Measurements from ENCODE around the gene PAXX.
"Not testable (repeated sequence)": the region's sequence is repeated elsewhere in the genome, so short reads cannot be mapped to it uniquely, and the experiment has no call there.

PAXX gene

DNA sequence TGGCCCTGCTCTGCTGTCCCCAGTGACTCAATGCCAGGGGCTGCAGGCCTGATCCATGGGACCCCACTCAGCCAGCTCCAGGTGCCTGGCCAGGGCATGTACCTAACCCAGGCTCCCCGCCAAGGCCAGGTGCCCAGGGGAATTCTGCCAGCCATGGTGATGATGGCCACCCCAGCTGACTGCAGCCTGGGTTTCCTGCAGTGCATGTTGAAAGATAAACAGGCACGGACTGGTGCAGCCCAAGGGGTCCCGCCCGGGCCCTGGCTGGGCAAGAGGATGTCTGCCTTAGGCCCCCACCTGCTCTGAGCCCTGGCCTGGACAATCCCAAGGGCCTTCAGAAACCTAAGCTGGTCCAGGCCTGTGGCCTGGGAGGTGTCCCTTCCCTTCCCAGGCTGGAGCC lies 34.6 kb downstream of the PAXX start:
- Histone ChIP-seq H3K4me3 (ENCODE audit: low read length) (no peak overlapping the region), H3K36me3 (ENCODE audit: control insufficient read depth, insufficient read depth, low read length) (no peaks in the 10 kb centered on the region), H3K27ac (ENCODE audit: low read depth, low read length) (no peak overlapping the region), H3K9ac (ENCODE audit: low read length) (no peak overlapping the region), H3K27me3 (ENCODE audit: control insufficient read depth, insufficient read depth, low read length) (no peaks in the 10 kb centered on the region), H3K4me1 (ENCODE audit: control insufficient read depth, insufficient read depth, low read length) (peaks cover 12% of the 10 kb centered on the region)

DNA sequence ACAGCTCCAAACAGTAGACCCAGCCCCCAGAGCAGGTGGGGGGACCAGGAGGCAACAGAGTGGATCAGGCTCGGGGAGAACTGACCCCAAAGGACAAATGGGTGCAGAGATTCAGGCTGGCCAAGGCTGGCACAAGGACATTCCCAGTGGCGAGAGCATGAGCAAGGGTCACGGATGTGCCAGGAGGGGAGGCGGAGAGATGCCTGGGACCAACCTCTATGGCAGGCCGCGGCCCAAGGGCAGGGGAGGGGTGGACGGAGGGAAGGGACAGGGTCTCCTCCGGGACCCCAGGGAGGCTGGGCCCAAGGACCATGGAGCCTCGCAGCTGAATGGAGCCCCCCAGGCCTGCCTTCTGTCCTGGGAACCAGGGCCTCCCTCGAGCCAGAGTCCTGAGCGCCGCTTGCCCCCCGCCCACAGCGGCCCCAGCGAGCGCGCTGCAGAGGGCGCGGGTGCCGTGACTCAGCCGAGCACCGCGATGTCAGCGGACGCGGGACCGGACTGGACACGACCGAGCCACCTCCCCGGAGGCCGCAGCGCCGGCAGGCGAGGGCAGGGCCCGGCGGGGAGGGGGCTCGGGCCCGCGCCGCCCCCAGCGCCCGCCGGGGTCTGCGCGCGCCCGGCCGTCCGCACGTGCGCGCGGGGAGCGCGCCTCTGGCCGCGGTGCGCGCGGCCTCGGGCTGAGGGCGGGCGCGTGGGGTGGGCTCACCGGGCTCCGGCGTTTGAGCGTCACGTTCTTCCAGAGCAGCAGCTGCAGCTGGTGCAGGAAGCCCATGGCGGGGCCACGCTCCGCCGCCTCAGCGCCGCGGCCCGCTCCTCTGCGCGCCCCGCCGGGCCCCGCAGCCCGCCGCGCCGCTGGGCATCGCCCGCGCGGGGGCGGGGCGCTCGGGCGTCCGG lies 35.4 kb downstream of the PAXX start, which contains the start of gene ABCA2:
Gene ABCA2, minus strand, starts transcription at position 869 of the 894 bp plus-strand sequence. Its CDS starts 97 bp downstream, at position 772.
- Histone ChIP-seq H3K27me3 (ENCODE audit: control insufficient read depth, insufficient read depth, low read length) (no peaks in the 10 kb centered on the region), H3K4me3 (ENCODE audit: low read length) (peak within 1 kb of the TSS; percentile 71), H3K9ac (ENCODE audit: low read length) (no peak within 1 kb of the TSS), H3K27ac (ENCODE audit: low read depth, low read length) (no peak within 1 kb of the TSS), H3K36me3 (ENCODE audit: control insufficient read depth, insufficient read depth, low read length) (no peaks in the 10 kb centered on the region), H3K4me1 (ENCODE audit: control insufficient read depth, insufficient read depth, low read length) (peaks cover 12% of the 10 kb centered on the region)

DNA sequence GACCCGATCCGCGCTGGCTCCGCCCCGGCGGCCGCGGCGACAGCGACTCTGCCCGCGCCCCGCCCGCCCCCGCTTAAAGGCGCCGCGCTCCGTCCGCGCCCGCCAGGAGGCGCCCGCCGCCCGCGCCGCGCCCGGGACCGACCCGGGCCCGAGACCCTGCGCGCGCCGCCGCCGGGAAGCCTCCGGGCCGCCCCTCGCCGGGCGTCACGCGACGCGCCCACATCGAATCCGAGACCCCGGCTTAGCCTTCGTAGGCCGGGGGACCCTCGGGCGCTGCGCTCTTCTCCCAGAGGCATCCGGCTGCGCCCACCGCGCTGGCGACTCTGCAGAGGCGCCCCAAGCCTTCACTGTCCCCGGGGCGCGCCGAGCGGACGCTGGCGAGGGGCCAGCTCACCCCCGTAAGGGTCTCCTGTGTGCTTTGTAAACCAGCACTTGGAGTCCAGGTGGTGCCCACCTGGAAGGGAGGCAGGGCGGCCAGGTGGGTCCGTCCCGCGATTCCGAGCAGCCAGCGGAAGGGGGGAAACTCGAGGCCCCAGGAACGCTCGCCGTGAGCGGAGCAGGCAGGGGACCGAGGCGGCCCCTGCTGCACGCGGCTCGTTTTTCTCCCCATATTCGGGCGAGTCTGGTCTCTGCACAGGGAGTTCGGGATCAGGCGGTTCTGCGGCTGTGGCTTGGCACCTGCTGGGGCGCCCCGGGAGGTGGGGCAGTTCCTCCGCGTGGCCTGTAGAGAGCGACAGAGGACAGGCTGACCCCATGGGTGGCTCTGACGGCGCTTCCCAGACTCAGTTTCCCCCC lies 36.2 kb downstream of the PAXX start:
- H3K4me1 ChIP-seq (ENCODE audit: control insufficient read depth, insufficient read depth, low read length): peaks cover 12% of the 10 kb centered on the region
- no peaks in the 10 kb centered on the region for H3K27me3 ChIP-seq (ENCODE audit: control insufficient read depth, insufficient read depth, low read length)
- H3K27ac ChIP-seq (ENCODE audit: low read depth, low read length): no peak overlapping the region
- H3K4me3 ChIP-seq (ENCODE audit: low read length): peak overlapping the region; percentile 65
- no peaks in the 10 kb centered on the region for H3K36me3 ChIP-seq (ENCODE audit: control insufficient read depth, insufficient read depth, low read length)
- H3K9ac ChIP-seq (ENCODE audit: low read length): no peak overlapping the region

DNA sequence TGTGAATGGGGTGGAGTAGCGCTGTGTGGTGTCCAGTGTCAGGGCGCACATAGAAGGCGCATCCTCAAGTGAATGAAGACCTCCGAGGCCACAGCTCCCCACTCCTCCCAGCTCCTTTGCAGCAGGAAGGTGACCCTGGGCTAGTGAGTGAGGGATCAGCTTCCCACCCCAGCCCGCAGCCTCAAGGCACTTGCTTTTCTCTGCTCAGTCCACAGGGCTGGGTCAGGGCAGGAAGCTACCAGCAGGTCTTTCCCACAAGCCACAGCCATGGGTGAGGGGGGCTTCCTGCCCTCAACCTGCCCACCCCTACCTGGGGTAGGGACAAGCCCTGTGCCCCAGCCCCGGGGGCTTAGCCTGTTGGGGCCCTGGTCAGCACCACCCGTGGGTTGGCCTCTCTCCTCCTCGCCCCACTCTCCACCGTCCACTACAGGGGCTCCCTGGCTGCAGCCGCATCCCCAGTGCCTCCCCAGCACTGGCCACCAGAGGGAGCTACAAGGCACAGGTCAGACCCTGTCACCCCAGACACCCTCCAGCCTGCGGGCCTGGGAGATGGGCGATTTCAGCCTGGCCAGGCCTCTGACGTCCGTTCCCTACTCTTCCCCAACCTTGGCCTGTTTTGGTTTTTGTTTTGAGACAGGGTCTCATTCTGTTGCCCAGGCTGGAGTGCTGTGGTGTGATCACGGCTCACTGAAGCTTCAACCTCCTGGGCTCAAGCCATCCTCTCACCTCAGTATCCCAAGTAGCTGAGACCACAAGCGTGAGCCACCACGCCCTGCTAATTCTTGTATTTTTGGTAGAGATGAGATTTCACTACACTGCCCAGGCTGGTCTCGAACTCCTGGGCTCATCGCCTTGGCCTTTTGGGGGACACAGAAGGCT lies 37.1 kb downstream of the PAXX start:
- Histone ChIP-seq H3K36me3 (ENCODE audit: control insufficient read depth, insufficient read depth, low read length) (no peaks in the 10 kb centered on the region), H3K4me1 (ENCODE audit: control insufficient read depth, insufficient read depth, low read length) (peaks cover 12% of the 10 kb centered on the region), H3K4me3 (ENCODE audit: low read length) (peak overlapping the region; percentile 65), H3K27me3 (ENCODE audit: control insufficient read depth, insufficient read depth, low read length) (no peaks in the 10 kb centered on the region), H3K27ac (ENCODE audit: low read depth, low read length) (no peak overlapping the region), H3K9ac (ENCODE audit: low read length) (no peak overlapping the region)

DNA sequence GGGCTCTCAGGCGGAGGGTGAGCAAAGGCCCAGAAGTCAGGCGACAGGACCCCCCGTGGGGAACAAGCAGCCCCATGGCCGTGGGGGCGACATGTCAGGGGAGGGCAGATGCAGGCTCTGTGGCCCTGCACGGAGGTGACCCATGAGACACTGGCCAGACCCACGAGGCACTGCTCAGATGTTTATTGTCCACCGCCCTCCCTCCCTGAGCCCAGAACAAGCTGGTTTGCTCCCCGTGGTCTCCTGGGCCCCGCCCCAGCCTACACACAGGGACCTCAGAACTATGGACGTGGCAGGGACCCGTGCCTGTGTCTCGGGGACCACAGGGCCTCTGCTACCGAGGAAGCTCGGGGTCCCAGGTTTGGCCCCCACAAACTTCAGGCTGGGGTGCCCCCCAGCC lies 37.8 kb downstream of the PAXX start:
- no peak overlapping the region for H3K27ac ChIP-seq (ENCODE audit: low read depth, low read length)
- no peaks in the 10 kb centered on the region for H3K27me3 ChIP-seq (ENCODE audit: control insufficient read depth, insufficient read depth, low read length)
- peaks cover 12% of the 10 kb centered on the region for H3K4me1 ChIP-seq (ENCODE audit: control insufficient read depth, insufficient read depth, low read length)
- no peaks in the 10 kb centered on the region for H3K36me3 ChIP-seq (ENCODE audit: control insufficient read depth, insufficient read depth, low read length)
- peak overlapping the region; percentile 25 for H3K4me3 ChIP-seq (ENCODE audit: low read length)
- H3K9ac ChIP-seq (ENCODE audit: low read length): no peak overlapping the region

DNA sequence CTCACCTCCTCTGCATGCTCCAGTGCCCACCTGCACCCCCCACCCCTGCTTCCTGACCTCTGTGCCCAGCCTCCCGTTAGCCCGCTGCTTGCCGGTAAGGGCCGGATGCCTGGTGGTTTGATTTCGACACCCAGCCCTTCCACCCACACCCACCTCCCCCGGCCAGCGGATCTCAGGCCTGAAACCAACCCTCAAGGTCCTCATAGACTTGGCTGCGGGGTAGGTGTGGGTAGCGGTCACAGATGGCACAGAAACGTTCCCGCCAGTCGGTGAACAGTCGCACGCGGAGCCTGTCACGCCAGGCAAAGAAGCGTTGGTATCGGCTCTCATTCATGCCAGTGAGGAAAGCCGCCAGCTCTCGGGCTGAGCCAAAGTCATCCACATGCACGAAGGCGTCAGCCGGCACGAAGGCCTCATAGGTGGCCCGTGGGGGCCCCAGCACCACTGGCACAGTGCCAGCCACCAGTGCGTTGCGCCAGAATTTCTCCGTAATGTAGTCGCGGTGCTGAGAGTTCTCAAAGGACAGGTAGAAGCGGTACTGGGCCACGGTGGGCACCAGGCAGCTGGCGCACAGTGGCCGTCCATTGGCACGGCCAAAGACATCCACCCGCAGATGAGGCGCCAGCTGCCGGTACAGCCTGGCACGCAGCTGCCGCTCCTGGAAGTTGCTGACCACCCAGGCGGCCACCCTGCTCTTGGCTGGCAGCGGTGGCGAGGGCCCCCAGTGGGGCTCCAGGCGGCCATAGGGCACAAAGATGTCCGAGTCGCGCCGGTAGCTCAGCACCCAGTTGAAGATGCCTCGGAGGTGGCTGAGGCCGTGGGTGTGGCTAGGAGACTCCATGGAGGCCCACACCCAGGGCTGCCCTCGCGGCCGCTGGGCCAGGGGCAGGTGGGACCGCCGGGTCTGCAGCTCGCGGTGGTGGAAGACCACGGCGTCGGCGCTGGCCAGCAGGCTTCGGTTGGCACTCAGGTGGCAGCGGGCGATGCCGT lies 38.6 kb downstream of the PAXX start:
- Histone ChIP-seq H3K27ac (ENCODE audit: low read depth, low read length) (no peak overlapping the region), H3K27me3 (ENCODE audit: control insufficient read depth, insufficient read depth, low read length) (no peaks in the 10 kb centered on the region), H3K4me3 (ENCODE audit: low read length) (no peak overlapping the region), H3K9ac (ENCODE audit: low read length) (no peak overlapping the region), H3K4me1 (ENCODE audit: control insufficient read depth, insufficient read depth, low read length) (peaks cover 12% of the 10 kb centered on the region), H3K36me3 (ENCODE audit: control insufficient read depth, insufficient read depth, low read length) (no peaks in the 10 kb centered on the region)

DNA sequence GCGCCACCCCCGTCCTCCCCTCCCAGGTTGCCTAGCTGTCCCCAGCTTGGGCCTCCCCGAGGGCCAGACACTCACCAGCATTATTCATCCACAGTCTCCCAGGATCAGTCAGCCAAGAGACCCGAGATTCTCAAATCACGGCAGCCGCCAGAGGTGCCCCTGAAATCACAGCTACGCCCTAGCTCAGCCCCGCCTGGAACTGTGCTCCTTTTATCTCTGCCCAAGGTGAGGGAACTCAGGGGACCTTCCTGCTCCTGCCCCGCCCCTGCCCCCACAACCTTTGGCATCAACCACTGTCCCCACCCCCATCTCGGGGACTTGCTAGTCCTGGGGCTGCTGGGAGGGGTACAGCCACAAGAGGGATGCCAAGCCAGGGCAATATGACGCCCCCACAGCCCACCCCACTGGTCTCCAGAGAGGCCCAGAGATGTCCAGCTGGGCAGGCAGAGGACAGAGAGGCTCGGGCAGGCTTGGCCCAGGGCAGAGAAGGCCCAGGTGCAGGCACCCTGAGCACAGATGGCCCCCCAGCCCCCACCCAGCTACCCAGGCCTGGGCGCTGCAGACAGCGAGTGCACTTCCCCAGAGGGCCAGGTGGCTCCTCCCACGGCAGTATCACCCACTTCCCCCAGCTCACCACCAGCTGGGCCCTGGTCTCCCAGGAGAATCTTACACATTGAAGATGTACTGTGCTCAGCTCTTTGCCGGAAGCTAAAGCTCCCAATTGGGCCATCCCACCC lies 39.9 kb downstream of the PAXX start, which contains the start of gene FUT7:
Gene FUT7, minus strand, starts transcription at position 185 of the 737 bp plus-strand sequence. Its CDS starts 97 bp downstream, at position 88.
- Histone ChIP-seq H3K36me3 (ENCODE audit: control insufficient read depth, insufficient read depth, low read length) (no peaks in the 10 kb centered on the region), H3K27me3 (ENCODE audit: control insufficient read depth, insufficient read depth, low read length) (no peaks in the 10 kb centered on the region), H3K27ac (ENCODE audit: low read depth, low read length) (no peak within 1 kb of the TSS), H3K9ac (ENCODE audit: low read length) (no peak within 1 kb of the TSS), H3K4me1 (ENCODE audit: control insufficient read depth, insufficient read depth, low read length) (peaks cover 12% of the 10 kb centered on the region), H3K4me3 (ENCODE audit: low read length) (no peak within 1 kb of the TSS)

DNA sequence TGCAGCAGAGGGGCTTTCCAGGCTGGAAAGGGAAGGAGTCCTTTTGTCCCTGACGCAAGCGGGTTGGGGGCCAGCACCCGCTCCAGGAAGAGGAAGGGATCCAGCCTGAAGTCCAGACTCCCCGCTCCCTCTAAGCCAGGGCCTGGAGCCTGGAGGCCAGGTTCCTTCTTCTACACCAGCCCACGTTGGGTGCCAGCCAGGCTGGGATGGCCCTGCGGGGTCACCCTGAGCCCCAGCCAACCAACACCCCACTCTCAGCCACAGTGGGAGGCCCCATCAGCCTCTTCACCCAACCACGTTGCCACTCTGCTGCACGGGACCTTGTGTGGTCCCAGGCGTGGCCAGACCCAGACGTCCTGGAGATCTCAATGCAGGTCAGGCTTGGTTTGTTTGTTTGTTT lies 40.6 kb downstream of the PAXX start:
- Histone ChIP-seq H3K36me3 (ENCODE audit: control insufficient read depth, insufficient read depth, low read length) (no peaks in the 10 kb centered on the region), H3K27ac (ENCODE audit: low read depth, low read length) (no peak overlapping the region), H3K4me3 (ENCODE audit: low read length) (no peak overlapping the region), H3K27me3 (ENCODE audit: control insufficient read depth, insufficient read depth, low read length) (no peaks in the 10 kb centered on the region), H3K9ac (ENCODE audit: low read length) (no peak overlapping the region), H3K4me1 (ENCODE audit: control insufficient read depth, insufficient read depth, low read length) (peaks cover 8% of the 10 kb centered on the region)

DNA sequence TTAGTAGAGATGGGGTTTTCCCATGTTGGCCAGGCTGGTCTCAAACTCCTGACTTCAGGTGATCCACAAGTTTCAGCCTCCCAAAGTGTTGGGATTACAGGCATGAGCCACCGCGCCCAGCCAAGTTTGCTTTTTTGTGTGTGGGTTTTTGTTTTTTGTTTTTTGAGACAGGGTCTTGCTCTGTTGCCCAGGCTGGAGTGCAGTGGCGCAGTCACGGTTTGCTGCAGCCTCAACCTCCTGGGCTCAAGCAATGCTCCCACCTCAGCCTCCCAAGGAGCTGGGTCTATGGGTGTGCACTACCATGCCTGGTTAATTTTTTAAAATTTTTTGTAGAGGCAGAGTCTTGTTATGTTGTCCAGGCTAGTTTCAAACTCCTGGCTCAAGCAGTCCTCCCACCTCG lies 41.3 kb downstream of the PAXX start:
- H3K27ac ChIP-seq (ENCODE audit: low read depth, low read length); H3K4me3 ChIP-seq (ENCODE audit: low read length); H3K4me1 ChIP-seq (ENCODE audit: control insufficient read depth, insufficient read depth, low read length); H3K27me3 ChIP-seq (ENCODE audit: control insufficient read depth, insufficient read depth, low read length); H3K9ac ChIP-seq (ENCODE audit: low read length); H3K36me3 ChIP-seq (ENCODE audit: control insufficient read depth, insufficient read depth, low read length): not testable (repeated sequence)

DNA sequence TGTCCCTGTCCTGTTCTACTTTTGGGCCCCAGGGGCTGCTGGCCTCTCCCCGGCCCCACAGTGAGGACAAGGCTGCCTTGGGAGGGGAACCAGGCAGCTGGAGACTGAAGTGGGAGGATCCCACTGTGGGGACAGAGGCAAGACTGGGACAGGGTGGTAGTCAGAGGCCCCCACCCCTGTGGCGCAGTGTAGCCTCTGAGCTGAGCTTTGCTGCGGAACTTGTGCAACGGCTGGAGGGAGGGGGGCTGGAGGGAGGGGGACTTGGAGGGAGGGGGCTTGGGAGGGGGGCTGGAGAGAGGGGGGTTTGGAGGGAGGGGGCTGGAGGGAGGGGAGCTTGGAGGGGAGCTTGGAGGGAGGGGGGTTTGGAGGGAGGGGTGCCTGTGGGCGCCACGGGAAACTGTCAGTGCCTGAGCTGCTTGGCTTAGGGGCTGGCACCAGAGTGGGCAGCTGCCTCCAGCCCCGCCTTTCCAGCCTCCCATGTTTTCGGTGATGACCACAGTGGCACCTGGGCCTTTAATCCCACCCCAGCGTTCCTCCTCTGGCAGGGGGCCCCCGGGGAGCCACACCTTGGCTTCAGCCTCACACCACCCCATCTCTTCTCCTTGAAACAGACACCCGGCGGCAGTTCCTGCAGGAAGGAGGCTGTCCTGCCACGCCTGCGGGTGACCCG lies 42.0 kb downstream of the PAXX start:
- no peak overlapping the region for H3K9ac ChIP-seq (ENCODE audit: low read length)
- no peaks in the 10 kb centered on the region for H3K27me3 ChIP-seq (ENCODE audit: control insufficient read depth, insufficient read depth, low read length)
- no peaks in the 10 kb centered on the region for H3K36me3 ChIP-seq (ENCODE audit: control insufficient read depth, insufficient read depth, low read length)
- peaks cover 4% of the 10 kb centered on the region for H3K4me1 ChIP-seq (ENCODE audit: control insufficient read depth, insufficient read depth, low read length)
- H3K27ac ChIP-seq (ENCODE audit: low read depth, low read length): no peak overlapping the region
- H3K4me3 ChIP-seq (ENCODE audit: low read length): peak overlapping the region; percentile 8
